Spleen (tissue), 7 donors: ENCODE data around the gene MST1R.
"Not testable (repeated sequence)": the region's sequence is repeated elsewhere in the genome, so short reads cannot be mapped to it uniquely, and the experiment has no call there.

ENCODE experiments used
- CTCF ChIP-seq, 11 experiments: fragments of 200-600 bp in 7 of 11; fragments of 450-650 bp in 4 of 11; sonication (generic) in 4 of 11; IDR thresholded peaks in 8 of 11; conservative IDR thresholded peaks in 3 of 11; 1 replicate in 7 of 11; 2 replicates in 4 of 11; pipeline versions ENCODE4 v1.4.0 to v1.8.0; 2016 to 2021; ENCODE audit warnings: antibody characterized with exemption in 11 of 11, inconsistent platforms in 4 of 11, mild to moderate bottlenecking in 1 of 11
- POLR2A ChIP-seq, 3 donors: fragments of 450-650 bp; IDR thresholded peaks; one replicate each; pipeline ENCODE4 v1.5.1; 2017; ENCODE audit warnings: antibody characterized with exemption in 3 of 3, mild to moderate bottlenecking in 1 of 3
- donor health status: DM: no; HTN: no; CAD: no; lungs with moderate emphysema.
- donor health status: DM: no; HTN: no; CAD: no.
- donor health status: DM: no; HTN: no; CAD: no.

GRCh38 chr3:49904448-49904847 is 775 bp upstream of the MST1R start:
- TF ChIP-seq CTCF (IDR thresholded peaks at IDR 0.05 in 8 of 11, conservative IDR thresholded peaks at IDR 0.05 in 3 of 11); POLR2A (IDR thresholded peaks at IDR 0.05): not testable (repeated sequence)
